Osteoblast (primary cell): ENCODE measurements around the gene TEDDM1. TPM values are rescaled to one million over a fixed set of nuclear protein-coding genes. Genes with fewer than 3 reads are reported as not detected.

Source experiments
- DNase-seq: peaks from one replicate; pipeline ENCODE4 v3.0.0; 2011; ENCODE audit warnings: low spot score, mixed read lengths; ENCODE audit not compliant: insufficient read length; ENCODE audit errors: missing footprints
- H2AFZ ChIP-seq: 2 replicates; pipeline ENCODE4 v1.6.0; 2011; ENCODE audit warnings: mild to moderate bottlenecking, low read length
- H3K27ac ChIP-seq: 2 replicates; pipeline ENCODE4 v1.5.1; 2011; ENCODE audit warnings: mild to moderate bottlenecking, low read depth, low read length, moderate library complexity
- H3K27me3 ChIP-seq: 2 replicates; pipeline ENCODE4 v1.6.0; 2012; ENCODE audit warnings: mild to moderate bottlenecking, control low read depth, inconsistent platforms, low read length, moderate library complexity; ENCODE audit not compliant: insufficient read depth
- H3K36me3 ChIP-seq: 2 replicates; pipeline ENCODE4 v1.5.1; 2011; ENCODE audit warnings: mild to moderate bottlenecking, low read length, control low read depth, moderate library complexity; ENCODE audit not compliant: insufficient read depth
- H3K4me1 ChIP-seq: 2 replicates; pipeline ENCODE4 v1.5.1; 2011; ENCODE audit warnings: mild to moderate bottlenecking, low read length, control low read depth, moderate library complexity; ENCODE audit not compliant: insufficient read depth
- H3K4me2 ChIP-seq: 2 replicates; pipeline ENCODE4 v1.6.0; 2011; ENCODE audit warnings: mild to moderate bottlenecking, low read length; ENCODE audit not compliant: insufficient read depth
- H3K4me3 ChIP-seq: fragments of 200-600 bp; sonication (generic); 3 replicates; pipeline ENCODE4 v1.5.1; 2012; ENCODE audit warnings: mild to moderate bottlenecking, low read length, inconsistent platforms; ENCODE audit not compliant: insufficient read depth
- H3K79me2 ChIP-seq: 2 replicates; pipeline ENCODE4 v1.6.0; 2012; ENCODE audit warnings: mild to moderate bottlenecking, low read length, control low read depth, inconsistent platforms; ENCODE audit not compliant: insufficient read depth
- H3K9me3 ChIP-seq: 2 replicates; pipeline ENCODE4 v1.5.1; 2011; ENCODE audit warnings: low read depth, low read length, control low read depth
- H4K20me1 ChIP-seq: 2 replicates; pipeline ENCODE4 v1.6.0; 2012; ENCODE audit warnings: mild to moderate bottlenecking, low read length, control low read depth; ENCODE audit not compliant: insufficient read depth
- total RNA-seq: library from RNA; depleted of rRNA; stranded (reverse); fragments of >200 nt; gene quantifications from 2 replicates; pipeline ENCODE4 v1.2.3, GENCODE V29; 2012
- TF ChIP-seq, protein P1 (sequence below): IDR thresholded peaks from 2 replicates; pipeline ENCODE4 v1.5.1; 2011; ENCODE audit warnings: mild to moderate bottlenecking, low read depth, low read length, moderate library complexity; ENCODE audit errors: extremely low read depth

The TEDDM1 gene
- total RNA-seq, 1 donor: not detected

DNA sequence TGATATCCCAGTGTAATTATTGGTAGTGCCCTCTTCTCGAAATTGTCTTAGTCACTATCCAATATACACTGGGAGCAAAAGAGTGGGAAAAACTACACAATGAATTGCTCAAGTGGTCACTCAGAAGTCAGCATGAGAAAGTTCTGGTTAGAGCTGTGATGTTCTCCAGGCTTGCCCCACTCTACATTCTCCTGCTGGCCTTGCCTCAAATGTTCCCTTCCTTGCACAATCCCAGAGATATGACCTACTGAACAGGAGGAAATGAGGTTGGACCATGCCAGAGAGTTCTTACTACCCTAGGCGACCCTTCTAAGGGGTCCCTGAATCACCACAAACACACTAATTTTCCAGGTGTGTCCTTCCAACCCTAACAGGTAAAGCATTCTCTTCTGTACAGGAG lies 49.6 kb downstream of the TEDDM1 start:
- no peak overlapping the region for H3K4me2 ChIP-seq
- no peaks in the 10 kb centered on the region for H3K4me1 ChIP-seq
- H3K27ac ChIP-seq: no peak overlapping the region
- no peaks in the 10 kb centered on the region for H3K9me3 ChIP-seq
- no peak overlapping the region for H2AFZ ChIP-seq
- H3K79me2 ChIP-seq: no peaks in the 10 kb centered on the region
- no peaks in the 10 kb centered on the region for H3K27me3 ChIP-seq
- no peaks in the 10 kb centered on the region for H3K36me3 ChIP-seq
- no peak overlapping the region for H3K4me3 ChIP-seq
- DNase-seq: no peak
- TF ChIP-seq, protein P1, sequence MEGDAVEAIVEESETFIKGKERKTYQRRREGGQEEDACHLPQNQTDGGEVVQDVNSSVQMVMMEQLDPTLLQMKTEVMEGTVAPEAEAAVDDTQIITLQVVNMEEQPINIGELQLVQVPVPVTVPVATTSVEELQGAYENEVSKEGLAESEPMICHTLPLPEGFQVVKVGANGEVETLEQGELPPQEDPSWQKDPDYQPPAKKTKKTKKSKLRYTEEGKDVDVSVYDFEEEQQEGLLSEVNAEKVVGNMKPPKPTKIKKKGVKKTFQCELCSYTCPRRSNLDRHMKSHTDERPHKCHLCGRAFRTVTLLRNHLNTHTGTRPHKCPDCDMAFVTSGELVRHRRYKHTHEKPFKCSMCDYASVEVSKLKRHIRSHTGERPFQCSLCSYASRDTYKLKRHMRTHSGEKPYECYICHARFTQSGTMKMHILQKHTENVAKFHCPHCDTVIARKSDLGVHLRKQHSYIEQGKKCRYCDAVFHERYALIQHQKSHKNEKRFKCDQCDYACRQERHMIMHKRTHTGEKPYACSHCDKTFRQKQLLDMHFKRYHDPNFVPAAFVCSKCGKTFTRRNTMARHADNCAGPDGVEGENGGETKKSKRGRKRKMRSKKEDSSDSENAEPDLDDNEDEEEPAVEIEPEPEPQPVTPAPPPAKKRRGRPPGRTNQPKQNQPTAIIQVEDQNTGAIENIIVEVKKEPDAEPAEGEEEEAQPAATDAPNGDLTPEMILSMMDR: no peak
- no peaks in the 10 kb centered on the region for H4K20me1 ChIP-seq

DNA sequence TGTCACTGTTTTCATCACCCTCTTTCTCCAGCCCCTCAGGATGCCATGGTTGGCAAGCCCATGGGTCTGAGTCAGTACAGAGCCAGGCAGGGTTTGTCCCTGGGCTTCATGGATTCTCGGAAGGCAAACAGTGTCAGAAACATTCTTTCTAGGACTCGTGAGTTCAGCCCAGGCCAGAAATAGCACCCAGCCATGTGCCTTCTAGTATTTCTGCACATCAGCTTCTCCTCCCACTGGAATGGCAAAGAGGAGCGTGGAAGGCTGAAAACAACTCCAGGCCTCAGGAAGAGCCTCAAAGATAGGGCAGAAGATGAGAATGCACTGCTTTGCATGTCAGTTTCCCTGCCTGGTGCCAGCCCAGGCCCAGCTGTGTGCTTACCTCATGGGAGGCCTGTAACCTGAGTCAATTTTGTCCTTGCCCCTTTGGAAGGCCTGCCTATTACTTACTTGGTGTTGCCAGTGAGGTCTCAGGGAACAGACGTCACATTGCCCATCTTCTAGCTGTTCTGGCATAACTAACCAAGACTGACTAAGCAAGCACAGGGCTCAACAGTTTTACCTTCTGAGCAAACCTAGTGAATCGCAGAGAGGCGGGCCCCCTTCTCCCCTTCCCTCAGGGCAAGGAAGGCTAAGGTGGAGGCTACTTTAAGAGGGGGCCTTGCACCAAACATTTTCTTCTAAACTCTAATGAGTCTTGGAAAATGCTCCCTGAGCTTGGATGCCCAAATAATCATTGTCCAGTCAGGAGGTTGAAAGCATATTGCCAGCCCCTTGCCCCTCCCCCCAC lies 51.3 kb downstream of the TEDDM1 start:
- Histone ChIP-seq H3K4me1 (no peaks in the 10 kb centered on the region), H3K27ac (no peak overlapping the region), H2AFZ (no peak overlapping the region), H3K9me3 (no peaks in the 10 kb centered on the region), H4K20me1 (no peaks in the 10 kb centered on the region), H3K4me3 (no peak overlapping the region), H3K36me3 (no peaks in the 10 kb centered on the region), H3K27me3 (no peaks in the 10 kb centered on the region), H3K4me2 (no peak overlapping the region), H3K79me2 (no peaks in the 10 kb centered on the region)
- TF ChIP-seq, protein P1: no peak
- no peak for DNase-seq

Other genes with a start within 250 kb of the TEDDM1 start
- 219 and 259 TPM in 2 replicates for gene GLUL, start 8.9 kb downstream of the TEDDM1 start, total RNA-seq
- not detected in 2 replicates for gene RGSL1, start 49.5 kb upstream of the TEDDM1 start, total RNA-seq
- 7.2 and 9.1 TPM in 2 replicates for gene RNASEL, start 188.6 kb upstream of the TEDDM1 start, total RNA-seq
- under 0.01 and 0.29 TPM in 2 replicates for gene RGS16, start 203.7 kb upstream of the TEDDM1 start, total RNA-seq